Measurements from ENCODE around the gene CACNA2D1. TPM values are rescaled to one million over a fixed set of nuclear protein-coding genes. Genes with fewer than 3 reads are reported as not detected.

The CACNA2D1 gene
- total RNA-seq, 1 donor from 2014 or later, result 20.7 TPM

DNA sequence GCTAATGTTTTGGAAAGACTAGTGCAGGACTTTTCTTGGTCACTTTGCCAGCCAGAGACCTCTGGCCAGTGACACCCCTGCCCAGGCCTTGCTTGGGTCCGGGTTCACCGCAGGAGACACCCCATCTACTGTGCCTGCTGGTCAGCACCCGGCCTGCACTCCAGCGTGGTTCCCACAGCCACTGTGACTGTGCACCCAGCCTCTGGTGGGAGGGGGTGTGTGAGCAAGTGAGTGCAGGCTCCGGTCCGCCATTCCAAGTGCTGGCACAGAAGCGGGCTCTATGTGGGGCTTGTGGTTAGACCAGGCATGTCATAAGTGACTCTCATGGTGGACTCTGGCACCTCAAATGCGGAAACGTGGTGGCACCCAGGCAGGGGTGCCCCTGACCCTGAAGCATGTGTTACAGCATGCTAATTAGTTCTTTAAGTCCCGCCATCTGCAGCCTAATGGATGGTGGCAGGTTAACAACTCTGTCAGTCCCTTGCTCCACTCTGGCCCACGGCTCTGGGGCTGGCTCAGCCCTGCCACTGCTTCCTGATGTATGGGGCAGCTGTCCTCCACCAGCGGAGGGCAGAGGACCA lies 361.8 kb downstream of the CACNA2D1 start:
- H3K27ac Mint-ChIP-seq (ENCODE audit: unreplicated experiment), result no peak overlapping the region
- H3K4me1 Mint-ChIP-seq (ENCODE audit: unreplicated experiment), result no peaks in the 10 kb centered on the region

DNA sequence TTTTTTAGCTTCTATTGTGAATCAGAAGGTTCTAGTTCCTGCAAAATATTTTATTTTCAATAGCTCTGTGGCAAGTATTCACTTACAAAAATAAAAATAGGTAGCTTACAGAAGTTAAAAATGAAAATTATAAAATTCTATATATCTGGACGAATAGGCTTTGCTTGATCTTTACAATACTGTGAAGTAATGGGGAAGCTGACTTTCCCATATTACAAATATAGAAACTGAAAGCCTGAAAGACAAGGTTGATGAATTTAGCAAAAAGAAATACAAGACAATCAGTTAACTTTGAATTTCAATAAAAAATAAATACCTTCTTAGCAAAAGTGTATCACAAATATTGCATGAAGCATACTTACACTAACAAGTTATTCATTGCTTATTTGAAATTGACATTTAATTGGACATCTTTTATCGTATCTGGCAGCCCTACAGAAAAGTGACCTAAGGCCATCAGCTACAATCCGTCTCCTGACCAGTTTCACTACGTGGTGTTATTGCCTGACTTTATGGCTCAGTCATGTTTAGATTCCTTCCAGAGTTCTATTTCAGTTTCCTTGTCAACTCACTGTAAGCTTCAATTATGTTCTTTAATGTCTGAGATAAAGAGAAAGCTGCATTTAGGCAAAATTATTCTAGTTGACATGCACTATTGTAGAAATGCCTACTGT lies 363.2 kb downstream of the CACNA2D1 start:
- no peak for TF ChIP-seq CTCF (IDR thresholded peaks at IDR 0.05; ENCODE audit: unreplicated experiment)
- Mint-ChIP-seq H3K27me3 (ENCODE audit: unreplicated experiment) (no peaks in the 10 kb centered on the region), H3K27ac (ENCODE audit: unreplicated experiment) (no peak overlapping the region), H3K4me3 (ENCODE audit: unreplicated experiment) (no peak overlapping the region), H3K9me3 (ENCODE audit: unreplicated experiment) (no peaks in the 10 kb centered on the region), H3K36me3 (ENCODE audit: low read depth, unreplicated experiment) (peaks cover 4% of the 10 kb centered on the region), H3K4me1 (ENCODE audit: unreplicated experiment) (no peaks in the 10 kb centered on the region)
- DNase-seq (ENCODE audit: low spot score), result no peak

More for the DNA sequence above, 361.8 kb downstream of the CACNA2D1 start:
- Mint-ChIP-seq H3K36me3 (ENCODE audit: low read depth, unreplicated experiment) (peaks cover 4% of the 10 kb centered on the region), H3K4me3 (ENCODE audit: unreplicated experiment) (no peak overlapping the region), H3K9me3 (ENCODE audit: unreplicated experiment) (no peaks in the 10 kb centered on the region), H3K27me3 (ENCODE audit: unreplicated experiment) (no peaks in the 10 kb centered on the region)
- DNase-seq (ENCODE audit: low spot score), result no peak
- TF ChIP-seq CTCF (IDR thresholded peaks at IDR 0.05; ENCODE audit: unreplicated experiment), result no peak

- Mint-ChIP-seq H3K27ac (ENCODE audit: unreplicated experiment) (no peak overlapping the region), H3K27me3 (ENCODE audit: unreplicated experiment) (no peaks in the 10 kb centered on the region), H3K4me1 (ENCODE audit: unreplicated experiment) (no peaks in the 10 kb centered on the region), H3K4me3 (ENCODE audit: unreplicated experiment) (no peak overlapping the region), H3K36me3 (ENCODE audit: low read depth, unreplicated experiment) (peaks cover 4% of the 10 kb centered on the region), H3K9me3 (ENCODE audit: unreplicated experiment) (no peaks in the 10 kb centered on the region)
- no peak for DNase-seq (ENCODE audit: low spot score)
- no peak for TF ChIP-seq CTCF (IDR thresholded peaks at IDR 0.05; ENCODE audit: unreplicated experiment)
Measured at GRCh38 chr7:82079527-82079926, 364.1 kb downstream of the CACNA2D1 start.

DNA sequence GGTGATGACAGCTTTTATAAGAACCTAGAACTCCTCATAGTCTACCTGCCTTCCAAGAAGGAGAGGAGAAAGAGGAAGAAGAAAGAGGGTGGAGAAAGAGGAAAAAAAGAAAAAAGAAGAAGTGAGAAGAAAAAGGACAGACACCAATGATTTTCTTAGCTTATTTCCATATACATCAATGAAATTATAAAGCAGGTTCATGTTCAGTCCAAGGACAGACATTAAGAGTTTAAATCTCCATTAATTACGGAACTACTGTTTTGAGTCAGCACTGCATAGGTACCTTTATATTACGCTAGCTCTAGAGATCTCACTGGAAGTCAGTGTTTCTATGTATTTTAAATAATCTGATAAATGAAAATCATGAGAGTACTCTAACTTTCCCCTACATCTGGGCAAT lies 364.8 kb downstream of the CACNA2D1 start:
- no peaks in the 10 kb centered on the region for H3K9me3 Mint-ChIP-seq (ENCODE audit: unreplicated experiment)
- H3K4me3 Mint-ChIP-seq (ENCODE audit: unreplicated experiment), result no peak overlapping the region
- no peak for DNase-seq (ENCODE audit: low spot score)
- TF ChIP-seq CTCF (IDR thresholded peaks at IDR 0.05; ENCODE audit: unreplicated experiment), result no peak
- H3K27me3 Mint-ChIP-seq (ENCODE audit: unreplicated experiment), result no peaks in the 10 kb centered on the region
- H3K36me3 Mint-ChIP-seq (ENCODE audit: low read depth, unreplicated experiment), result peaks cover 4% of the 10 kb centered on the region
- no peak overlapping the region for H3K27ac Mint-ChIP-seq (ENCODE audit: unreplicated experiment)
- no peaks in the 10 kb centered on the region for H3K4me1 Mint-ChIP-seq (ENCODE audit: unreplicated experiment)

- no peak for DNase-seq (ENCODE audit: low spot score)
- TF ChIP-seq CTCF (IDR thresholded peaks at IDR 0.05; ENCODE audit: unreplicated experiment), result no peak
- no peaks in the 10 kb centered on the region for H3K36me3 Mint-ChIP-seq (ENCODE audit: low read depth, unreplicated experiment)
- no peaks in the 10 kb centered on the region for H3K4me1 Mint-ChIP-seq (ENCODE audit: unreplicated experiment)
- no peak overlapping the region for H3K4me3 Mint-ChIP-seq (ENCODE audit: unreplicated experiment)
- no peak overlapping the region for H3K27ac Mint-ChIP-seq (ENCODE audit: unreplicated experiment)
- H3K9me3 Mint-ChIP-seq (ENCODE audit: unreplicated experiment), result no peaks in the 10 kb centered on the region
- H3K27me3 Mint-ChIP-seq (ENCODE audit: unreplicated experiment), result no peaks in the 10 kb centered on the region
Measured at GRCh38 chr7:82071468-82071867, 372.1 kb downstream of the CACNA2D1 start.

Measured in endothelial cell (in vitro differentiated cells).